Suprapubic skin (tissue), 3 donors: ENCODE data around the gene SMG6.

Experiments
- POLR2A ChIP-seq, 2 donors: fragments of 450-650 bp; IDR thresholded peaks; one replicate each; pipeline ENCODE4 v1.6.1; 2017; ENCODE audit warnings: antibody characterized with exemption in 2 of 2, mild to moderate bottlenecking in 2 of 2, moderate library complexity in 2 of 2
- TF ChIP-seq, protein P1 (sequence below), 2 donors: fragments of 200-600 bp in 1 of 2; fragments of 450-650 bp in 1 of 2; sonication (generic) in 1 of 2; IDR thresholded peaks; one replicate each; pipeline ENCODE4 v1.5.1; 2016 to 2019; ENCODE audit warnings: antibody characterized with exemption in 2 of 2, mild to moderate bottlenecking in 1 of 2, moderate library complexity in 1 of 2

DNA sequence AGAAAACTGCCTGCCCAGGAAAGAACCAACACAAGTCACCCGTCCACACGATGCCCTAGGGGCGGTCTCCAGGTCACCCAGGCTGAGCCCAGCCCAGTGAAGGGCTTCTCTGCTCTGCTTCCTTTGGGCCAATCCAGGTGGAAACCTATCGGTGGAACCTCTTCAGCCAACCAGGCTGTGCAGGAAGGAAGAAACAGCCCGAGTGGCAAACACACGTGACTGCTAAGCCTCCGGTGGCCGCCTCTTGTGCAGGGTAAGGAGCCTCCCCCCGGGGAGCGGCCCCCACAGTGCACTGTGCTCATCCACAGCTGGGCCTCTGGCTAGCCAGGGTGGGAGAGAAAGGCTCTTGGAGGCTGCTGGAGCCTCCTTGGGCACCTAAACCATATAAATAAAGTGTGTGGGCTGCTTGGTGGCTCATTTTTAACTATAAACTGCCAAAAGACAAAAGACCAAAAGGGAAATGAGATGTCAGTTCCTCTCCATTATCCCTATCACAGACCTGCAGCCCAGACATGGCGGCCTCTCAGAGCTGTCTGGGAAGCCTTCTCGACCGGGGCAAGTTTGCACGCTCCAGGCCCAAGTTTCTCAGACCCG is 280.8 kb downstream of the SMG6 start:
- TF ChIP-seq, protein P1, sequence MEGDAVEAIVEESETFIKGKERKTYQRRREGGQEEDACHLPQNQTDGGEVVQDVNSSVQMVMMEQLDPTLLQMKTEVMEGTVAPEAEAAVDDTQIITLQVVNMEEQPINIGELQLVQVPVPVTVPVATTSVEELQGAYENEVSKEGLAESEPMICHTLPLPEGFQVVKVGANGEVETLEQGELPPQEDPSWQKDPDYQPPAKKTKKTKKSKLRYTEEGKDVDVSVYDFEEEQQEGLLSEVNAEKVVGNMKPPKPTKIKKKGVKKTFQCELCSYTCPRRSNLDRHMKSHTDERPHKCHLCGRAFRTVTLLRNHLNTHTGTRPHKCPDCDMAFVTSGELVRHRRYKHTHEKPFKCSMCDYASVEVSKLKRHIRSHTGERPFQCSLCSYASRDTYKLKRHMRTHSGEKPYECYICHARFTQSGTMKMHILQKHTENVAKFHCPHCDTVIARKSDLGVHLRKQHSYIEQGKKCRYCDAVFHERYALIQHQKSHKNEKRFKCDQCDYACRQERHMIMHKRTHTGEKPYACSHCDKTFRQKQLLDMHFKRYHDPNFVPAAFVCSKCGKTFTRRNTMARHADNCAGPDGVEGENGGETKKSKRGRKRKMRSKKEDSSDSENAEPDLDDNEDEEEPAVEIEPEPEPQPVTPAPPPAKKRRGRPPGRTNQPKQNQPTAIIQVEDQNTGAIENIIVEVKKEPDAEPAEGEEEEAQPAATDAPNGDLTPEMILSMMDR (IDR thresholded peaks at IDR 0.05): no peak
- TF ChIP-seq POLR2A (IDR thresholded peaks at IDR 0.05): no peak
